Esophagus muscularis mucosa (tissue), 3 donors: ENCODE results near the gene LPAR1.

Source experiments
- EP300 ChIP-seq: sonication (generic); formaldehyde crosslinking; IDR thresholded peaks from one replicate; pipeline ENCODE4 v1.6.1; 2017; ENCODE audit warnings: antibody characterized with exemption
- TF ChIP-seq, protein P1 (sequence below), 3 experiments: fragments of 200-600 bp in 2 of 3; fragments of 450-650 bp in 1 of 3; sonication (generic) in 2 of 3; IDR thresholded peaks; one replicate each; pipeline ENCODE4 v1.5.1; 2017 to 2019; ENCODE audit warnings: antibody characterized with exemption in 3 of 3, mild to moderate bottlenecking in 2 of 3, moderate library complexity in 1 of 3

DNA sequence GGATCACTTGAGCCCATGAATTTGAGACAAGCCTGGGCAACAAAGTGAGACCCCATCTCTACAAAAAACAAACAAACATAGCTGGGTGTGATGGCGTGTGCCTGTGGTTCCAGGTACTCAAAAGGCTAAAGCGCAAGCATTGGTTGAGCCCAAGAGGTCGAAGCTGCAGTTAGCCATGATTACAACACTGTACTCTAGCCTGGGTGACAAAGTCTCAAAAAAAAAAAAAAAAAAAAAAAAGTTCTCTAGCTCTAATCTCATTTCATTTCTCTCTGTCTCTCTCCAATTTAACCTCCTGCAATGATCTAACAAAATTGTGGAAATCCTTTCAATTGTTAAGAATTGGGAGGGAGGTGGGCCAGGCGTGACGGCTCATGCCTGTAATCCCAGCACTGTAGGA, 33.3 kb downstream of the LPAR1 start:
- TF ChIP-seq, protein P1, sequence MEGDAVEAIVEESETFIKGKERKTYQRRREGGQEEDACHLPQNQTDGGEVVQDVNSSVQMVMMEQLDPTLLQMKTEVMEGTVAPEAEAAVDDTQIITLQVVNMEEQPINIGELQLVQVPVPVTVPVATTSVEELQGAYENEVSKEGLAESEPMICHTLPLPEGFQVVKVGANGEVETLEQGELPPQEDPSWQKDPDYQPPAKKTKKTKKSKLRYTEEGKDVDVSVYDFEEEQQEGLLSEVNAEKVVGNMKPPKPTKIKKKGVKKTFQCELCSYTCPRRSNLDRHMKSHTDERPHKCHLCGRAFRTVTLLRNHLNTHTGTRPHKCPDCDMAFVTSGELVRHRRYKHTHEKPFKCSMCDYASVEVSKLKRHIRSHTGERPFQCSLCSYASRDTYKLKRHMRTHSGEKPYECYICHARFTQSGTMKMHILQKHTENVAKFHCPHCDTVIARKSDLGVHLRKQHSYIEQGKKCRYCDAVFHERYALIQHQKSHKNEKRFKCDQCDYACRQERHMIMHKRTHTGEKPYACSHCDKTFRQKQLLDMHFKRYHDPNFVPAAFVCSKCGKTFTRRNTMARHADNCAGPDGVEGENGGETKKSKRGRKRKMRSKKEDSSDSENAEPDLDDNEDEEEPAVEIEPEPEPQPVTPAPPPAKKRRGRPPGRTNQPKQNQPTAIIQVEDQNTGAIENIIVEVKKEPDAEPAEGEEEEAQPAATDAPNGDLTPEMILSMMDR (IDR thresholded peaks at IDR 0.05) = no peak
- no peak for TF ChIP-seq EP300
